CD14-positive monocyte (primary cell): ENCODE measurements around the gene MAVS. TPM values are rescaled to one million over a fixed set of nuclear protein-coding genes. Genes with fewer than 3 reads are reported as not detected.

Source experiments
- DNase-seq, 3 donors: peaks; one replicate each; pipeline ENCODE4 v3.0.0-alpha.2; 2011 to 2022
- H2AFZ ChIP-seq: 2 replicates; pipeline ENCODE4 v1.6.0; 2012; ENCODE audit warnings: mild to moderate bottlenecking, low read depth, low read length, inconsistent platforms; ENCODE audit not compliant: insufficient read depth, poor library complexity, severe bottlenecking
- H3K27ac ChIP-seq, 2 donors: 1 replicate in 1 of 2; 2 replicates in 1 of 2; pipeline ENCODE4 v1.5.1; 2012 to 2013; ENCODE audit warnings: low read length in 2 of 2, control low read depth in 1 of 2, inconsistent platforms in 1 of 2, low read depth in 1 of 2, mild to moderate bottlenecking in 1 of 2
- H3K27me3 ChIP-seq, 2 donors: one replicate each; pipeline versions ENCODE4 v1.6.0 to v1.6.1; 2011 to 2013; ENCODE audit warnings: low read length in 2 of 2; ENCODE audit not compliant: control insufficient read depth in 2 of 2, insufficient read depth in 2 of 2
- H3K36me3 ChIP-seq, 2 donors: replicated peaks in 1 of 2; 1 replicate in 1 of 2; 2 replicates in 1 of 2; pipeline versions ENCODE4 v1.5.1 to v1.6.1; 2012 to 2013; ENCODE audit warnings: low read length in 2 of 2, control low read depth in 1 of 2, inconsistent platforms in 1 of 2, mild to moderate bottlenecking in 1 of 2; ENCODE audit not compliant: insufficient read depth in 2 of 2, control insufficient read depth in 1 of 2
- H3K4me1 ChIP-seq, 2 donors: 1 replicate in 1 of 2; 2 replicates in 1 of 2; pipeline versions ENCODE4 v1.5.1 to v1.6.1; 2012 to 2013; ENCODE audit warnings: low read length in 2 of 2, control low read depth in 1 of 2, inconsistent platforms in 1 of 2, mild to moderate bottlenecking in 1 of 2, moderate library complexity in 1 of 2; ENCODE audit not compliant: insufficient read depth in 2 of 2, control insufficient read depth in 1 of 2
- H3K4me2 ChIP-seq: replicated peaks from 2 replicates; pipeline ENCODE3; 2012; ENCODE audit warnings: low read length, moderate library complexity, mild to moderate bottlenecking; ENCODE audit not compliant: poor library complexity, severe bottlenecking; ENCODE audit errors: extremely low read depth
- H3K4me3 ChIP-seq, 3 experiments: fragments of 200-600 bp in 1 of 3; sonication (generic) in 1 of 3; replicated peaks in 1 of 3; 1 replicate in 2 of 3; 2 replicates in 1 of 3; pipeline ENCODE4 v1.5.1; 2011 to 2013; ENCODE audit warnings: low read length in 3 of 3, mild to moderate bottlenecking in 3 of 3, control low read depth in 2 of 3, low read depth in 2 of 3, inconsistent platforms in 1 of 3, moderate library complexity in 1 of 3
- H3K79me2 ChIP-seq: 2 replicates; pipeline ENCODE4 v1.6.0; 2012; ENCODE audit warnings: mild to moderate bottlenecking, control low read depth, inconsistent platforms, low read length, moderate library complexity; ENCODE audit not compliant: insufficient read depth
- H3K9ac ChIP-seq: 2 replicates; pipeline ENCODE4 v1.6.0; 2017; ENCODE audit warnings: low read length, mild to moderate bottlenecking; ENCODE audit not compliant: insufficient read depth, poor library complexity, severe bottlenecking
- H3K9me3 ChIP-seq, 2 donors: replicated peaks in 1 of 2; 1 replicate in 1 of 2; 2 replicates in 1 of 2; pipeline versions ENCODE4 v1.5.1 to v1.6.1; 2012 to 2013; ENCODE audit warnings: low read length in 2 of 2, control low read depth in 1 of 2; ENCODE audit not compliant: control insufficient read depth in 1 of 2, insufficient read depth in 1 of 2
- H4K20me1 ChIP-seq: 2 replicates; pipeline ENCODE4 v1.6.0; 2012; ENCODE audit warnings: mild to moderate bottlenecking, low read length, control low read depth, moderate library complexity; ENCODE audit not compliant: insufficient read depth
- H3K27ac Mint-ChIP-seq, 7 donors: one replicate each; pipeline ENCODE4 v1.8.0; 2020; ENCODE audit warnings: mild to moderate bottlenecking in 7 of 7, mixed read lengths in 7 of 7, moderate library complexity in 6 of 7, inconsistent platforms in 2 of 7
- H3K27me3 Mint-ChIP-seq, 3 donors: one replicate each; pipeline ENCODE4 v1.8.0; 2021 to 2022; ENCODE audit warnings: low read depth in 3 of 3, mild to moderate bottlenecking in 3 of 3, mixed read lengths in 3 of 3, moderate library complexity in 3 of 3, inconsistent platforms in 1 of 3
- H3K36me3 Mint-ChIP-seq, 2 donors: one replicate each; pipeline ENCODE4 v1.8.0; 2020; ENCODE audit warnings: mixed read lengths in 2 of 2, inconsistent platforms in 1 of 2, mild to moderate bottlenecking in 1 of 2
- H3K4me1 Mint-ChIP-seq: one replicate; pipeline ENCODE4 v1.8.0; 2020; ENCODE audit warnings: mild to moderate bottlenecking, mixed read lengths
- H3K4me3 Mint-ChIP-seq, 2 donors: one replicate each; pipeline ENCODE4 v1.8.0; 2020; ENCODE audit warnings: mild to moderate bottlenecking in 2 of 2, mixed read lengths in 2 of 2, moderate library complexity in 1 of 2
- H3K9me3 Mint-ChIP-seq, 7 donors: one replicate each; pipeline ENCODE4 v1.8.0; 2020 to 2022; ENCODE audit warnings: mixed read lengths in 7 of 7, mild to moderate bottlenecking in 6 of 7, moderate library complexity in 6 of 7, inconsistent platforms in 2 of 7
- WGBS: methylation state at CpG from one replicate; pipeline ENCODE4 v1.1.5; 2013; ENCODE audit warnings: missing lambda C conversion rate; ENCODE audit not compliant: insufficient coverage; 5-methylcytosine and 5-hydroxymethylcytosine counted together
- intact Hi-C, 2 donors: fragments of 100-400 bp; cut with micrococcal nuclease; formaldehyde crosslinking; loops; one replicate each; pipeline versions ENCODE4 v1.15.0 to v1.15.1; 2023
- polyA plus RNA-seq, 3 donors: library from polyadenylated mRNA; depleted of rRNA in 1 of 3; unstranded in 2 of 3; stranded (reverse) in 1 of 3; fragments of 300-500 nt in 2 of 3; fragments of >200 nt in 1 of 3; fragmentation: Illumina TruSeq in 2 of 3; gene quantifications; 1 replicate in 2 of 3; 2 replicates in 1 of 3; pipeline ENCODE4 v1.2.3, GENCODE V29; 2012 to 2021
- TF ChIP-seq, protein P1 (sequence below): fragments of 200-600 bp; IDR thresholded peaks from one replicate; pipeline ENCODE4 v1.8.0; 2022; ENCODE audit warnings: antibody characterized with exemption, mild to moderate bottlenecking

MAVS gene
- polyA plus RNA-seq, 3 donors: 1.8 to 16.6 (median 3.2) TPM

DNA sequence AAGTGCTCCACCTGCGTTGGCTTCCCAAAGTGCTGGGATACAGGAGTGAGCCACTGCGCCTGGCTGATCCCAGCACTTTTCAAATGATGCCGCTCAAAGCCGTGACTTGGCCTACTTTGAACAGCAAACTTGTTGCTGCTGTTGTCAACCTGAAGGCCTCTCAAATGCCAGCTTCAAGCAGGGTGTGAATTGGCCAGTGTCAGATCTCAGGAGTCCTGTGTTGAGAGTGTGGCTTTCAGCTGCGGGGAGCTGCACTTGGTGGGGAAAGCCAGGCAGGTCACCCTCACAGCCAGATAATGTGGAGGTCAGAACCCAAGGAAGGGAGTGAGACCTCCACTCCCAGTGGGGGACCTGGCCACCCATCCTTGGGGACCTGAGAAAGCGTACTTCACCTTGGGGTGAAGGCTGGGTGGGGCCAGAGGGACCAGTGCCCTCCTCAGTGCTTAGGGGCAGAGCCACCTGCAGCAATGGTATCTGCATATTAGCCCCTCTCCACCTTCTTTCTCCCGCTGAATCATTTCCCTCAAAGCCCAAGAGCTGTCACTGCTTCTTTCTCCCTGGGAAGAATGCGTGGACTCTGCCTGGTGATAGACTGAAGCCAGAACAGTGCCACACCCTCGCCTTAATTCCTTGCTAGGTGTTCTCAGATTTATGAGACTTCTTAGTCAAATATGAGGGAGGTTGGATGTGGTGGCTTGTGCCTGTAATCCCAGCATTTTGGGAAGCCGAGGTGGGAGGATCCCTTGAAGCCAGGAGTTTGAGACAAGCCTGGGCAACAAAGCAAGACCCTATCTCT lies 23.4 kb downstream of the MAVS start:
- Mint-ChIP-seq H3K27ac (peak overlapping the region in 1 of 7 donors; percentile 56), H3K4me1 (peaks cover 14% of the 10 kb centered on the region), H3K9me3 (no peaks in the 10 kb centered on the region), H3K27me3 (peaks cover 0 to 3% (median 0%) of the 10 kb centered on the region in 3 donors), H3K36me3 (peaks cover 58 to 97% of the 10 kb centered on the region in 2 donors), H3K4me3 (no peak overlapping the region)
- TF ChIP-seq, protein P1, sequence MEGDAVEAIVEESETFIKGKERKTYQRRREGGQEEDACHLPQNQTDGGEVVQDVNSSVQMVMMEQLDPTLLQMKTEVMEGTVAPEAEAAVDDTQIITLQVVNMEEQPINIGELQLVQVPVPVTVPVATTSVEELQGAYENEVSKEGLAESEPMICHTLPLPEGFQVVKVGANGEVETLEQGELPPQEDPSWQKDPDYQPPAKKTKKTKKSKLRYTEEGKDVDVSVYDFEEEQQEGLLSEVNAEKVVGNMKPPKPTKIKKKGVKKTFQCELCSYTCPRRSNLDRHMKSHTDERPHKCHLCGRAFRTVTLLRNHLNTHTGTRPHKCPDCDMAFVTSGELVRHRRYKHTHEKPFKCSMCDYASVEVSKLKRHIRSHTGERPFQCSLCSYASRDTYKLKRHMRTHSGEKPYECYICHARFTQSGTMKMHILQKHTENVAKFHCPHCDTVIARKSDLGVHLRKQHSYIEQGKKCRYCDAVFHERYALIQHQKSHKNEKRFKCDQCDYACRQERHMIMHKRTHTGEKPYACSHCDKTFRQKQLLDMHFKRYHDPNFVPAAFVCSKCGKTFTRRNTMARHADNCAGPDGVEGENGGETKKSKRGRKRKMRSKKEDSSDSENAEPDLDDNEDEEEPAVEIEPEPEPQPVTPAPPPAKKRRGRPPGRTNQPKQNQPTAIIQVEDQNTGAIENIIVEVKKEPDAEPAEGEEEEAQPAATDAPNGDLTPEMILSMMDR: no peak
- H3K36me3 ChIP-seq: peaks cover 65 to 97% of the 10 kb centered on the region in 2 donors
- peaks cover 74% of the 10 kb centered on the region for H4K20me1 ChIP-seq
- no peaks in the 10 kb centered on the region for H3K9me3 ChIP-seq
- 97% methylated on average over 7 of the region's 10 CpGs for WGBS
- intact Hi-C loops: no loop called here
- H2AFZ ChIP-seq: no peak overlapping the region
- peaks cover under 1 to 2% of the 10 kb centered on the region in 2 donors for H3K4me1 ChIP-seq
- no peak for DNase-seq
- no peak overlapping the region for H3K4me3 ChIP-seq
- no peak overlapping the region for H3K9ac ChIP-seq
- H3K27me3 ChIP-seq: no peaks in the 10 kb centered on the region
- peak overlapping the region in 1 of 2 donors; percentile 45 for H3K27ac ChIP-seq
- H3K79me2 ChIP-seq: peaks cover 27% of the 10 kb centered on the region
- H3K4me2 ChIP-seq: no peak overlapping the region

DNA sequence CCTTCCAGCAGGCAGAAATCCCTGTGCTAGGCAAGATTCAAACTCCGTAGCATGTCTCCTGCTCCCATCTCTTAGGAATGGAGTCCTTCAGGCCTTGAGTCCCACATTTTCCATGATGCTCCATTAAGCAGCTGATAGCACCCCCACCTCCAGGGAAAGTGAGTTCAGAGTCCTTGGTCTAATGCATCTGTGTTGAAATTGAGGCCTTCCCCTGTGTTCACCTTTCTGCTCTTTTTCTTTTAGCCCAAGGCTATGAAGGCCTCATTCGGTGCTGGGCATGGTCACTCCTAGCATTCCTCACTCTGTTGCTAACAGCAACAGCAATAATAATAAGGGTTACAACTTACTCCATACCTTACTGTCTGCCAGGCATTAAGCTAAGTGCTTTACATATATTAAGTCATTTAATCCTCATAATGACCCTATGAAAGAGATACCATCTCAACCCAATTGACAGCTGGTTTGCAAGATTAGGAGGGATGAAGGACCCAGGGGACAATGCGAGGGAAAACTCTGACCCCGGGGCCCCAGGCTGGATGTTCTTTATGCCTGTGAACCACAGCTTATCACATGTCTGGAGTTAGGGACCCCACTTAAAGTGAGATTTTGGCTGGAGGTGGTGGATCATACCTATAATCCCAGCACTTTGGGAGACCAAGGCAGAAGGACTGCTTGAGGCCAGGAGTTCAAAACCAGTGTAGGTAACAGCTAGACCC lies 25.1 kb downstream of the MAVS start:
- 100% methylated on average over 1 of the region's 4 CpGs for WGBS
- no peaks in the 10 kb centered on the region for H3K27me3 ChIP-seq
- peaks cover 55 to 85% of the 10 kb centered on the region in 2 donors for H3K36me3 Mint-ChIP-seq
- H3K4me2 ChIP-seq: no peak overlapping the region
- H3K27ac ChIP-seq: no peak overlapping the region
- peaks cover 74% of the 10 kb centered on the region for H4K20me1 ChIP-seq
- H3K4me3 Mint-ChIP-seq: no peak overlapping the region
- H2AFZ ChIP-seq: no peak overlapping the region
- no peak overlapping the region for H3K27ac Mint-ChIP-seq
- H3K9me3 Mint-ChIP-seq: no peaks in the 10 kb centered on the region
- no peak overlapping the region for H3K9ac ChIP-seq
- DNase-seq: no peak
- peaks cover 0 to 2% (median 0%) of the 10 kb centered on the region in 3 donors for H3K27me3 Mint-ChIP-seq
- no peaks in the 10 kb centered on the region for H3K9me3 ChIP-seq
- intact Hi-C loops: no loop called here
- peaks cover 48 to 90% of the 10 kb centered on the region in 2 donors for H3K36me3 ChIP-seq
- H3K4me1 Mint-ChIP-seq: peaks cover 21% of the 10 kb centered on the region
- peaks cover 38% of the 10 kb centered on the region for H3K79me2 ChIP-seq
- no peak overlapping the region for H3K4me3 ChIP-seq
- H3K4me1 ChIP-seq: peaks cover 7 to 9% of the 10 kb centered on the region in 2 donors
- TF ChIP-seq, protein P1: no peak
